PFSK-1 (cell line): ENCODE measurements around the gene DEFB123.

Experiments used
- FOXP2 ChIP-seq: optimal IDR thresholded peaks from 2 replicates; pipeline ENCODE3; 2011; ENCODE audit warnings: borderline replicate concordance, control low read depth, inconsistent platforms; ENCODE audit not compliant: insufficient read depth; ENCODE audit errors: extremely low read length, extremely low read depth
- POLR2AphosphoS5 ChIP-seq: IDR thresholded peaks from 2 replicates; pipeline ENCODE4 v1.6.1; 2012; ENCODE audit warnings: low read depth, mild to moderate bottlenecking, control low read depth, low read length, moderate library complexity
- SIN3A ChIP-seq: IDR thresholded peaks from 2 replicates; pipeline ENCODE4 v1.6.1; 2012; ENCODE audit warnings: mild to moderate bottlenecking, low read length, moderate library complexity, borderline replicate concordance; ENCODE audit not compliant: insufficient read depth
- TAF1 ChIP-seq: IDR thresholded peaks from 2 replicates; pipeline ENCODE4 v1.6.1; 2012; ENCODE audit warnings: low read length, control low read depth, borderline replicate concordance; ENCODE audit not compliant: insufficient read depth
- TF ChIP-seq, protein P1 (sequence below), 2 experiments: IDR thresholded peaks; 2 replicates each; pipeline versions ENCODE4 v1.6.1 to v1.8.0; 2011 to 2012; ENCODE audit warnings: low read depth in 2 of 2, low read length in 2 of 2, control low read depth in 1 of 2, inconsistent platforms in 1 of 2, mild to moderate bottlenecking in 1 of 2, moderate library complexity in 1 of 2; ENCODE audit not compliant: insufficient read depth in 1 of 2

Gene DEFB123

DNA sequence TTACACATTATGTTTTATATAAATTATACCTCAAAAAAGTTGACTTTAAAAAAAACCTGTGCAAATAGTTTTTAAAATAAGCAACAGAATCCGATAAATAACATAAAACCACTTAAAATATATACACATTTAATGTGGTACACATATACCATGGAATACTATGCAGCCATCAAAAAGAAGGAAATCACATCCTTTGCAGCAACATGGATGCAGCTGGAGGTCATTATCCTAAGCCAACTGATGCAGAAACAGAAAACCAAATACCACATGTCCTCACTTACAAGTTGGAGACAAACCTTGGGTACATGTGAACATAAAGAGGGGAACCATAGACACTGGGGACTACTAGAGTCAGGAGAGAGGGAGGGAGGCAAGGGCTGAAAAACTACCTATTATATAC, 30.4 kb upstream of the DEFB123 start:
- TF ChIP-seq, protein P1, sequence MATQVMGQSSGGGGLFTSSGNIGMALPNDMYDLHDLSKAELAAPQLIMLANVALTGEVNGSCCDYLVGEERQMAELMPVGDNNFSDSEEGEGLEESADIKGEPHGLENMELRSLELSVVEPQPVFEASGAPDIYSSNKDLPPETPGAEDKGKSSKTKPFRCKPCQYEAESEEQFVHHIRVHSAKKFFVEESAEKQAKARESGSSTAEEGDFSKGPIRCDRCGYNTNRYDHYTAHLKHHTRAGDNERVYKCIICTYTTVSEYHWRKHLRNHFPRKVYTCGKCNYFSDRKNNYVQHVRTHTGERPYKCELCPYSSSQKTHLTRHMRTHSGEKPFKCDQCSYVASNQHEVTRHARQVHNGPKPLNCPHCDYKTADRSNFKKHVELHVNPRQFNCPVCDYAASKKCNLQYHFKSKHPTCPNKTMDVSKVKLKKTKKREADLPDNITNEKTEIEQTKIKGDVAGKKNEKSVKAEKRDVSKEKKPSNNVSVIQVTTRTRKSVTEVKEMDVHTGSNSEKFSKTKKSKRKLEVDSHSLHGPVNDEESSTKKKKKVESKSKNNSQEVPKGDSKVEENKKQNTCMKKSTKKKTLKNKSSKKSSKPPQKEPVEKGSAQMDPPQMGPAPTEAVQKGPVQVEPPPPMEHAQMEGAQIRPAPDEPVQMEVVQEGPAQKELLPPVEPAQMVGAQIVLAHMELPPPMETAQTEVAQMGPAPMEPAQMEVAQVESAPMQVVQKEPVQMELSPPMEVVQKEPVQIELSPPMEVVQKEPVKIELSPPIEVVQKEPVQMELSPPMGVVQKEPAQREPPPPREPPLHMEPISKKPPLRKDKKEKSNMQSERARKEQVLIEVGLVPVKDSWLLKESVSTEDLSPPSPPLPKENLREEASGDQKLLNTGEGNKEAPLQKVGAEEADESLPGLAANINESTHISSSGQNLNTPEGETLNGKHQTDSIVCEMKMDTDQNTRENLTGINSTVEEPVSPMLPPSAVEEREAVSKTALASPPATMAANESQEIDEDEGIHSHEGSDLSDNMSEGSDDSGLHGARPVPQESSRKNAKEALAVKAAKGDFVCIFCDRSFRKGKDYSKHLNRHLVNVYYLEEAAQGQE (IDR thresholded peaks at IDR 0.05; ENCODE audit: insufficient read depth in 1 of 2, low read depth in 2 of 2, low read length in 2 of 2) = no peak
- TF ChIP-seq POLR2AphosphoS5 (no peak), FOXP2 (no peak), TAF1 (no peak), SIN3A (no peak)

DNA sequence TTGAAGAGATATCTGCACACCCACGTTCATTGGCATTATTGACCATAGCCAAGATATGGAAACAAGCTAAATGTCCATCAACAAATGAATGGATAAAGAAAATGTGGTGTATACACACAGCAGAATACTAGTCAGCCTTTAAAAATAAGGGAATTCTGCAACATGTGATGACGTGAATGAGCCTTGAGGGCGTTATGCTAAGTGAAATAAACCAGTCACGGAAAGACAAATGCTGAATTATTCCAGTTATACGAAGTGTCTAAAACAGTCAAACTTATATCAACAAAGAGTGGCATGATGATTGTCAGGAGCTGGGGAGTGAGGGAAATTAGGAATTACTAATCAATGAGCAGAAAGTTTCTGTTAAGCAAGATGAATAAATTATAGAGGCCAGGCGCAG, 26.1 kb upstream of the DEFB123 start:
- TF ChIP-seq SIN3A = no peak
- no peak for TF ChIP-seq TAF1
- TF ChIP-seq, protein P1 (IDR thresholded peaks at IDR 0.05; ENCODE audit: insufficient read depth in 1 of 2, low read depth in 2 of 2, low read length in 2 of 2) = no peak
- no peak for TF ChIP-seq POLR2AphosphoS5
- no peak for TF ChIP-seq FOXP2

DNA sequence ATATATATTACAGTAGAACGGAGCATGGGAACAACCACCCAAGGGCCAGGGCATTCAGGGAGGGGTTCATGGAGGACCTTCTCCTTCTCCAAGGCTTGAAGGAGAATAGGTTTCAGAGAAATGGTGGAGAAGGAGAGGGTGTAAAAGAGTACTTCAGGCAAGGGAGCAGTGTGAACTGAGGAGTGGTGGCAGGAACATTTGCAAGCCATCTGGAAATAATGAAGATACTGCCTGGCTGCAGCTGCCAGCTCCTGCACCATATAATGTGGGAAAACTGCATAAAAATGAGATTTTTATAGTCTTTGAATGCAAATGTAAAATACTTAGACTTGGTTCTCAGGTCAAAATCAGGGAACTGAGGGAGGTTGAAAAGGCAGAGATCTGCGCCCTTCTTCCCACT, 24.8 kb upstream of the DEFB123 start:
- no peak for TF ChIP-seq FOXP2
- TF ChIP-seq, protein P1 (IDR thresholded peaks at IDR 0.05; ENCODE audit: insufficient read depth in 1 of 2, low read depth in 2 of 2, low read length in 2 of 2) = no peak
- no peak for TF ChIP-seq TAF1
- no peak for TF ChIP-seq POLR2AphosphoS5
- TF ChIP-seq SIN3A = no peak

DNA sequence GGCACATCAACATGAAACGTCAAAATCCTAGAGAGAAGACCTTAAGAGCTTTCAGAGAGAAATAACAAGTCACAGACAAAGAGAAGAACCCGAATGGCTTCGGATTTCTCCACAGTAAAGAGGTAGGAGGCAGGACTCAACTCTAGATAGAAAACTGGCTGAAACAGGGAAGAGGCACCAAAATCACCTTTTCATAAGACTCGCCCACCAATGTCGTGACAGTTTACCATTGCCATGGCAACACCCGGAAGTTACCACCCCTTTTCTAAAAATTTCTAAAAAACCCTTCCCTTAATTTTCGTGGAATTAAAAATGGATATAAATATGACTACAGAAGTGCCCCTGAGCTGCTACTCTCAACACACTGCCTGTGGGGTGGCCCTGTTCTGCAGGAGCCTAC, 22.1 kb upstream of the DEFB123 start:
- TF ChIP-seq TAF1 = no peak
- TF ChIP-seq SIN3A = no peak
- TF ChIP-seq, protein P1 (IDR thresholded peaks at IDR 0.05; ENCODE audit: insufficient read depth in 1 of 2, low read depth in 2 of 2, low read length in 2 of 2) = no peak

DNA sequence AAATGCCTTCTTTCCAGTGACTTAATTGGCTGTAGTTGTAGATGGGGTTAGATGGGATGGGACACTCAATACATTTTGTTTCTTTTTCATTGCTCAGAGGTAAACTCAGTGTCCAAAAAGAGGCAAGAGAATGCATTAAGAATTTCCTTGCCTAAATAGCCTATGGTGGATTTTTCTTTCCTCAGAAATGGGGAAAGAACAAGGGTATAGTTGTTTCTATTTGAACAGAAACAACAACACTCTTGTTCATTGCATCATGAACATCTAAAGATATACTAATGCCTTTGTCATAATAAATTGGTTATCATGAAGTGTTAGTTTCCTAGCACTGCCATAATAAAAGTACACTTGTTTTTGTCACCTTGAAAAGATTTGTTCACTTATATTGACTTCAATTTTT, 14.6 kb upstream of the DEFB123 start:
- TF ChIP-seq SIN3A = no peak
- TF ChIP-seq TAF1 = no peak
- no peak for TF ChIP-seq FOXP2
- TF ChIP-seq, protein P1 (IDR thresholded peaks at IDR 0.05; ENCODE audit: insufficient read depth in 1 of 2, low read depth in 2 of 2, low read length in 2 of 2) = no peak
- TF ChIP-seq POLR2AphosphoS5 = no peak
